ENCODE measurements around the gene MED26. TPM values are rescaled to one million over a fixed set of nuclear protein-coding genes. Genes with fewer than 3 reads are reported as not detected.

MED26 gene
- total RNA-seq, 1 donor from 2014 or later: 11.7 TPM

GRCh38 chr19:16605553-16605994 lies 22.4 kb downstream of the MED26 start:
- Mint-ChIP-seq H3K9me3 (no peaks in the 10 kb centered on the region), H3K36me3 (ENCODE audit: low read depth) (no peaks in the 10 kb centered on the region), H3K27ac (ENCODE audit: unreplicated experiment) (no peak overlapping the region), H3K4me1 (no peaks in the 10 kb centered on the region), H3K4me3 (no peak overlapping the region), H3K27me3 (ENCODE audit: low read depth) (no peaks in the 10 kb centered on the region)
- no peak for TF ChIP-seq CTCF (conservative IDR thresholded peaks at IDR 0.05)
- DNase-seq (ENCODE audit: low read depth, low spot score): no peak

DNA sequence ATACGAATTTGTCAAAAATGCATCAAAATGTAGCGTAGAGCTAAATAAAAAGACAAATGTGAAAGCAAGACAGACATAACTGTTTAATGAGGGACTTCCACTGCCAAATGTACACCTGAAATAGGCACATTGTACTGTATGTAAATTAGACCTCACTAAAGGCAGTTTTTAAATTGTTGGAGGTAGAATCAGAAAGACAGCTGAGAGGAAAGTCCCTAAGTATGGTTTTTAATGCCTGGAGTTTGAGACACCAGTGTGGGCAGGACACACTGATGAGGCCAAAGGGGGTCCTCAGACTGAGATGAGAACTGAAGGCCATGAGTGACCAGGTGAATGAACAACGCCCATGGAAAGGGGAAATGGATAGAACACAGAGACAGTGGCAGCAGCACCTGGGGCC lies 22.9 kb downstream of the MED26 start:
- H3K9me3 Mint-ChIP-seq: no peaks in the 10 kb centered on the region
- H3K36me3 Mint-ChIP-seq (ENCODE audit: low read depth): no peaks in the 10 kb centered on the region
- DNase-seq (ENCODE audit: low read depth, low spot score): no peak
- no peak overlapping the region for H3K27ac Mint-ChIP-seq (ENCODE audit: unreplicated experiment)
- no peaks in the 10 kb centered on the region for H3K27me3 Mint-ChIP-seq (ENCODE audit: low read depth)
- no peak for TF ChIP-seq CTCF (conservative IDR thresholded peaks at IDR 0.05)
- H3K4me1 Mint-ChIP-seq: no peaks in the 10 kb centered on the region
- H3K4me3 Mint-ChIP-seq: no peak overlapping the region

- no peak for TF ChIP-seq CTCF (conservative IDR thresholded peaks at IDR 0.05)
- Mint-ChIP-seq H3K27ac (ENCODE audit: unreplicated experiment) (no peak overlapping the region), H3K4me3 (no peak overlapping the region)
Measured at GRCh38 chr19:16604615-16605014, 23.4 kb downstream of the MED26 start.

DNA sequence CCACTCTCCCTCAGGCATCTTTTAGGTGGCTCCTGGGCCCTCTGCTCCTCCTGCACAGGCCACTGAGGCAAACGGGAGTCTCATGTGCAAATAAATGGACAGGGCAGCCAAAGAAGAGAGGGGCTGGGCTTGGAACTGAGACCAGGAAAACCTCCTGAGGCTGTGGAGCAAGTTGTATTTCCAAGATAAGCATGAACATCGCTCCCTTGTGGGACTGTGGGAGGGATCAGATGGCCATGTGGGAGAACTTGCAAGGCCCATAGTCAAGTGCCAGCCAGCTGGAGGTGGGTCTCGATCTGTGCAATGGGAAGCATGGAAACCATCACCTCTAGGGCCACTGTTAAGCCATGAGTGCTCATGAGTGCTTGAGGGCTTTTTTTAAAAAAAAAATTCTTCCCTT lies 24.9 kb downstream of the MED26 start:
- no peaks in the 10 kb centered on the region for H3K36me3 Mint-ChIP-seq (ENCODE audit: low read depth)
- no peak overlapping the region for H3K4me3 Mint-ChIP-seq
- DNase-seq (ENCODE audit: low read depth, low spot score): no peak
- H3K27me3 Mint-ChIP-seq (ENCODE audit: low read depth): no peaks in the 10 kb centered on the region
- H3K9me3 Mint-ChIP-seq: no peaks in the 10 kb centered on the region
- TF ChIP-seq CTCF (conservative IDR thresholded peaks at IDR 0.05): no peak
- no peaks in the 10 kb centered on the region for H3K4me1 Mint-ChIP-seq
- H3K27ac Mint-ChIP-seq (ENCODE audit: unreplicated experiment): no peak overlapping the region

More at GRCh38 chr19:16604615-16605014, 23.4 kb downstream of the MED26 start:
- Mint-ChIP-seq H3K36me3 (ENCODE audit: low read depth) (no peaks in the 10 kb centered on the region), H3K27me3 (ENCODE audit: low read depth) (no peaks in the 10 kb centered on the region), H3K9me3 (no peaks in the 10 kb centered on the region), H3K4me1 (no peaks in the 10 kb centered on the region)
- DNase-seq (ENCODE audit: low read depth, low spot score): no peak

- no peak overlapping the region for H3K27ac Mint-ChIP-seq (ENCODE audit: unreplicated experiment)
- H3K36me3 Mint-ChIP-seq (ENCODE audit: low read depth): no peaks in the 10 kb centered on the region
- DNase-seq (ENCODE audit: low read depth, low spot score): no peak
Measured at GRCh38 chr19:16601378-16602052, 26.5 kb downstream of the MED26 start.

More at GRCh38 chr19:16601378-16602052, 26.5 kb downstream of the MED26 start:
- Mint-ChIP-seq H3K27me3 (ENCODE audit: low read depth) (no peaks in the 10 kb centered on the region), H3K4me3 (no peak overlapping the region), H3K9me3 (no peaks in the 10 kb centered on the region), H3K4me1 (no peaks in the 10 kb centered on the region)
- TF ChIP-seq CTCF (conservative IDR thresholded peaks at IDR 0.05): no peak

Data from neural crest cell (in vitro differentiated cells).